NCI-H460 (cell line): ENCODE results near the gene KCNK3. TPM values are rescaled to one million over a fixed set of nuclear protein-coding genes. Genes with fewer than 3 reads are reported as not detected.

Source experiments
- DNase-seq: peaks from one replicate; pipeline ENCODE4 v3.0.0-alpha.2; 2016; ENCODE audit warnings: low read depth; ENCODE audit errors: extremely low read depth
- total RNA-seq: library from RNA; depleted of rRNA; stranded (reverse); fragments of >200 nt; shearing (Covaris generic); gene quantifications from 2 replicates; pipeline ENCODE4 v1.2.3, GENCODE V29; 2014

KCNK3 gene
- total RNA-seq, 1 experiment from 2014 or later: 0.87 TPM

GRCh38 chr2:26726228-26726627, 33.7 kb downstream of the KCNK3 start:
- DNase-seq: no peak

- DNase-seq: no peak
Observed at GRCh38 chr2:26727641-26728561, 35.4 kb downstream of the KCNK3 start.

- no peak for DNase-seq
Observed at GRCh38 chr2:26729311-26729710, 36.8 kb downstream of the KCNK3 start.

GRCh38 chr2:26730549-26731344, 38.2 kb downstream of the KCNK3 start:
- DNase-seq: no peak

- DNase-seq: no peak
Observed at GRCh38 chr2:26731714-26732113, 39.2 kb downstream of the KCNK3 start.

- no peak for DNase-seq
Observed at GRCh38 chr2:26732446-26732845, 39.9 kb downstream of the KCNK3 start.

- no peak for DNase-seq
Observed at GRCh38 chr2:26733413-26733812, 40.9 kb downstream of the KCNK3 start.

- DNase-seq: no peak
Observed at GRCh38 chr2:26735097-26735496, 42.6 kb downstream of the KCNK3 start.

- no peak for DNase-seq
Observed at GRCh38 chr2:26735883-26736588, 43.5 kb downstream of the KCNK3 start.

GRCh38 chr2:26737221-26737620, 44.7 kb downstream of the KCNK3 start:
- no peak for DNase-seq

- DNase-seq: no peak
Observed at GRCh38 chr2:26738481-26738880, 46.0 kb downstream of the KCNK3 start.

GRCh38 chr2:26739514-26739913, 47.0 kb downstream of the KCNK3 start:
- no peak for DNase-seq

- DNase-seq: no peak
Observed at GRCh38 chr2:26740346-26740745, 47.8 kb downstream of the KCNK3 start.

- DNase-seq: no peak
Observed at GRCh38 chr2:26740890-26741302, 48.4 kb downstream of the KCNK3 start.

- no peak for DNase-seq
Observed at GRCh38 chr2:26742048-26742770, 49.7 kb downstream of the KCNK3 start.

- DNase-seq: no peak
Observed at GRCh38 chr2:26743852-26744251, 51.3 kb downstream of the KCNK3 start.

- no peak for DNase-seq
Observed at GRCh38 chr2:26744953-26745352, 52.4 kb downstream of the KCNK3 start.

- peak; percentile 87 for DNase-seq
Observed at GRCh38 chr2:26745609-26746327, 53.2 kb downstream of the KCNK3 start.

GRCh38 chr2:26746934-26747333, 54.4 kb downstream of the KCNK3 start:
- no peak for DNase-seq
